K562 (cell line): ENCODE results near the gene ANKRD13D. TPM values are rescaled to one million over a fixed set of nuclear protein-coding genes. Genes with fewer than 3 reads are reported as not detected.

Experiments used
- CC2D1A ChIP-seq: fragments of 450-650 bp; IDR thresholded peaks from 2 replicates; pipeline ENCODE4 v1.6.1; 2017; ENCODE audit warnings: mild to moderate bottlenecking
- CCNT2 ChIP-seq: IDR thresholded peaks from 2 replicates; pipeline ENCODE4 v1.6.1; 2011; ENCODE audit warnings: borderline replicate concordance, low read depth, mild to moderate bottlenecking, moderate library complexity, mixed read lengths, low read length; ENCODE audit not compliant: insufficient read length; ENCODE audit errors: extremely low read depth
- EP400 ChIP-seq: fragments of 450-650 bp; IDR thresholded peaks from 2 replicates; pipeline ENCODE4 v1.6.1; 2017; ENCODE audit warnings: antibody characterized with exemption, mild to moderate bottlenecking, moderate library complexity
- ESRRA ChIP-seq: fragments of 450-650 bp; IDR thresholded peaks from 2 replicates; pipeline ENCODE4 v1.6.1; 2014; ENCODE audit warnings: low read depth, mild to moderate bottlenecking, moderate library complexity, borderline replicate concordance
- ETS2 ChIP-seq: IDR thresholded peaks from 2 replicates; pipeline ENCODE4 v1.6.1; 2016; ENCODE audit warnings: borderline replicate concordance, missing genetic modification characterization, mild to moderate bottlenecking, moderate library complexity, missing compliant biosample characterization; ENCODE audit not compliant: poor library complexity, severe bottlenecking
- FOS ChIP-seq: IDR thresholded peaks from 3 replicates; pipeline ENCODE4 v1.6.1; 2011; ENCODE audit not compliant: insufficient read length; ENCODE audit errors: extremely low read depth
- FOXP1 ChIP-seq: sonication (generic); formaldehyde crosslinking; IDR thresholded peaks from 2 replicates; pipeline ENCODE4 v1.8.0; 2022; ENCODE audit warnings: mild to moderate bottlenecking, missing genetic modification reagents
- PURB ChIP-seq: sonication (generic); formaldehyde crosslinking; IDR thresholded peaks from 2 replicates; pipeline ENCODE4 v1.9.0; 2021; ENCODE audit warnings: low read depth, mild to moderate bottlenecking, missing genetic modification reagents
- TGIF2 ChIP-seq: sonication (generic); formaldehyde crosslinking; IDR thresholded peaks from 2 replicates; pipeline ENCODE4 v1.8.1; 2022; ENCODE audit warnings: mild to moderate bottlenecking, missing genetic modification reagents, moderate library complexity
- ZNF124 ChIP-seq: sonication (generic); formaldehyde crosslinking; IDR thresholded peaks from 2 replicates; pipeline ENCODE4 v1.8.1; 2022; ENCODE audit warnings: missing genetic modification reagents
- ZNF23 ChIP-seq: fragments of 250-450 bp; sonication (Bioruptor Pico); IDR thresholded peaks from 2 replicates; pipeline ENCODE4 v1.4.0; 2020; ENCODE audit warnings: mild to moderate bottlenecking
- ZNF311 ChIP-seq: fragments of 250-450 bp; sonication (Bioruptor Pico); IDR thresholded peaks from 2 replicates; pipeline ENCODE4 v1.4.0; 2020; ENCODE audit warnings: mild to moderate bottlenecking, moderate library complexity
- ZNF436 ChIP-seq: fragments of 250-450, 450-650 bp; sonication (Bioruptor Pico); formaldehyde crosslinking; IDR thresholded peaks from 2 replicates; pipeline ENCODE4 v1.7.0; 2020; ENCODE audit warnings: mild to moderate bottlenecking
- polyA plus RNA-seq, 8 experiments: library from polyadenylated mRNA; depleted of rRNA in 4 of 8; stranded (reverse) in 5 of 8; unstranded in 3 of 8; fragments of >200 nt; fragmentation: Nextera tagmentation in 2 of 8; fragmentation: Illumina TruSeq in 1 of 8; extraction: Ambion mirVana in 2 of 8; extraction: Trizol in 1 of 8; gene quantifications; 2 replicates each; pipeline versions ENCODE4 v1.2.1 to v1.2.3, GENCODE V29; 2011 to 2014; ENCODE audit warnings: inconsistent platforms in 1 of 8, missing spikeins in 1 of 8
- total RNA-seq, 7 experiments: library from RNA; depleted of rRNA in 6 of 7; stranded (reverse); fragments of >200 nt in 6 of 7; fragmentation: Illumina TruSeq in 2 of 7; extraction: Trizol in 2 of 7; gene quantifications; 2 replicates each; pipeline versions ENCODE4 v1.2.1 to v1.2.3, GENCODE V29; 2011 to 2021; ENCODE audit warnings: low replicate concordance in 1 of 7
- TF ChIP-seq, protein P1 (sequence below): IDR thresholded peaks from 2 replicates; pipeline ENCODE4 v1.6.1; 2014; ENCODE audit warnings: antibody characterized with exemption
- TF ChIP-seq, protein P2 (sequence below), 3 experiments: fragments of 200-800 bp in 1 of 3; fragments of 250-450 bp in 1 of 3; fragments of 450-650 bp in 1 of 3; sonication (Bioruptor Pico) in 1 of 3; sonication (Bioruptor generic) in 1 of 3; formaldehyde crosslinking in 1 of 3; IDR thresholded peaks; 2 replicates each; pipeline versions ENCODE4 v1.6.1 to v1.8.0; 2016 to 2022; ENCODE audit warnings: mild to moderate bottlenecking in 2 of 3, missing genetic modification characterization in 2 of 3, missing compliant biosample characterization in 1 of 3, moderate library complexity in 1 of 3
- TF ChIP-seq, protein P3 (sequence below): fragments of 250-450 bp; sonication (Bioruptor Pico); IDR thresholded peaks from 2 replicates; pipeline ENCODE4 v1.5.0; 2020; ENCODE audit warnings: mild to moderate bottlenecking, borderline replicate concordance
- TF ChIP-seq, protein P4 (sequence below), 2 experiments: fragments of 450-650 bp; IDR thresholded peaks; 2 replicates each; pipeline ENCODE4 v1.6.1; 2016

Gene ANKRD13D
- total and polyA plus RNA-seq, 9 of the 15 experiments (the other 6 are each of a cell fraction or from before 2014, with no cell fraction given): 0.94 to 40.9 (median 22.4) TPM

DNA sequence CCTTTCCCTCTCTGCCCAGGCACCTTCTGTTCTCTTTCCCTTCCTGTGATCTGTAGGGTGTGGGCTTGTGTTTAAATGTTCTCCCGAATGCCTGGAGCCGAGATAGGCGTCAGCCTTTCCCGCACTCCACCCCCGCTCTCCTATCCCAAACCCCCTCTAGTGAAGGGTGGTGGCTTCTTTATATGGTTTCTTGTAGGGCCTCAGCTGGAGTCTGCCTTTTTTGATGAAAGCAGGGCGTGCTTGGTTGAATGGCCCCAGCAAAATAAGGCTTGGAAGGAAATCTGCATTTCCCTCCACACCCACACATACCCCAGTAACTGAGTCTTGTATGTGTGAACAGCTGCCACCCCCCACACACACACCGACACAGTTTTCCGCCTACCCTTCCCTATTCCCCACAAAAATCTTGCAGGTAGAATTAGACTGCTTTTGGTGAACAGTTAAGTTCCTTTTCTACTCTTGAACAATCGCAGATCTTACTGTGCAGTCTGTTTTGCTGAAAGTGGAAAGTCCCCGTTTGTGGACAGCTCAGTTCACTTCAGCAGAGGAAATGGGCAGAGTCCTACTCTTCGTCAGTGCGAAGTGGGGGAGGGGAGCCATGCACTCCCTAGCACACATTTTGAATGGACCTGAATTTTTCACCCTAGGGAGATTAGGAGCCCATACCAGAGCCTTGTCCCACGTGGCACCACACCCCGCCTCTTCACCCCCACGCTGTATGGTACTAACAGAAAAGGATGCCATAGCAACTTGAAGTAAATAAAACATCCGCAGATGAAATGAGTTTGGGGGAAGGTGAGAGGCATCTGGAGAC is 48.3 kb upstream of the ANKRD13D start (continued):
- TF ChIP-seq EP400 (peak; percentile 65), TGIF2 (no peak), ZNF436 (CRISPR knock-in tag) (no peak), ZNF311 (CRISPR knock-in tag) (no peak), ZNF124 (CRISPR knock-in tag) (no peak), CC2D1A (no peak), ZNF23 (CRISPR knock-in tag) (no peak), PURB (CRISPR knock-in tag) (no peak), CCNT2 (no peak), ESRRA (no peak), FOS (no peak), FOXP1 (CRISPR knock-in tag) (0 out of 2 replicates have a peak, but pooled peaks have one; percentile 63), ETS2 (no peak)
- TF ChIP-seq, protein P1, sequence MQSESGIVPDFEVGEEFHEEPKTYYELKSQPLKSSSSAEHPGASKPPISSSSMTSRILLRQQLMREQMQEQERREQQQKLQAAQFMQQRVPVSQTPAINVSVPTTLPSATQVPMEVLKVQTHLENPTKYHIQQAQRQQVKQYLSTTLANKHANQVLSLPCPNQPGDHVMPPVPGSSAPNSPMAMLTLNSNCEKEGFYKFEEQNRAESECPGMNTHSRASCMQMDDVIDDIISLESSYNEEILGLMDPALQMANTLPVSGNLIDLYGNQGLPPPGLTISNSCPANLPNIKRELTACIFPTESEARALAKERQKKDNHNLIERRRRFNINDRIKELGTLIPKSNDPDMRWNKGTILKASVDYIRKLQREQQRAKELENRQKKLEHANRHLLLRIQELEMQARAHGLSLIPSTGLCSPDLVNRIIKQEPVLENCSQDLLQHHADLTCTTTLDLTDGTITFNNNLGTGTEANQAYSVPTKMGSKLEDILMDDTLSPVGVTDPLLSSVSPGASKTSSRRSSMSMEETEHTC: no peak
- TF ChIP-seq, protein P2, sequence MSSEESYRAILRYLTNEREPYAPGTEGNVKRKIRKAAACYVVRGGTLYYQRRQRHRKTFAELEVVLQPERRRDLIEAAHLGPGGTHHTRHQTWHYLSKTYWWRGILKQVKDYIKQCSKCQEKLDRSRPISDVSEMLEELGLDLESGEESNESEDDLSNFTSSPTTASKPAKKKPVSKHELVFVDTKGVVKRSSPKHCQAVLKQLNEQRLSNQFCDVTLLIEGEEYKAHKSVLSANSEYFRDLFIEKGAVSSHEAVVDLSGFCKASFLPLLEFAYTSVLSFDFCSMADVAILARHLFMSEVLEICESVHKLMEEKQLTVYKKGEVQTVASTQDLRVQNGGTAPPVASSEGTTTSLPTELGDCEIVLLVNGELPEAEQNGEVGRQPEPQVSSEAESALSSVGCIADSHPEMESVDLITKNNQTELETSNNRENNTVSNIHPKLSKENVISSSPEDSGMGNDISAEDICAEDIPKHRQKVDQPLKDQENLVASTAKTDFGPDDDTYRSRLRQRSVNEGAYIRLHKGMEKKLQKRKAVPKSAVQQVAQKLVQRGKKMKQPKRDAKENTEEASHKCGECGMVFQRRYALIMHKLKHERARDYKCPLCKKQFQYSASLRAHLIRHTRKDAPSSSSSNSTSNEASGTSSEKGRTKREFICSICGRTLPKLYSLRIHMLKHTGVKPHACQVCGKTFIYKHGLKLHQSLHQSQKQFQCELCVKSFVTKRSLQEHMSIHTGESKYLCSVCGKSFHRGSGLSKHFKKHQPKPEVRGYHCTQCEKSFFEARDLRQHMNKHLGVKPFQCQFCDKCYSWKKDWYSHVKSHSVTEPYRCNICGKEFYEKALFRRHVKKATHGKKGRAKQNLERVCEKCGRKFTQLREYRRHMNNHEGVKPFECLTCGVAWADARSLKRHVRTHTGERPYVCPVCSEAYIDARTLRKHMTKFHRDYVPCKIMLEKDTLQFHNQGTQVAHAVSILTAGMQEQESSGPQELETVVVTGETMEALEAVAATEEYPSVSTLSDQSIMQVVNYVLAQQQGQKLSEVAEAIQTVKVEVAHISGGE (CRISPR knock-in tag; IDR thresholded peaks at IDR 0.05): 0 out of 6 replicates have a peak, but pooled peaks of 1 of the 3 experiments have one; percentile 1
- TF ChIP-seq, protein P3, sequence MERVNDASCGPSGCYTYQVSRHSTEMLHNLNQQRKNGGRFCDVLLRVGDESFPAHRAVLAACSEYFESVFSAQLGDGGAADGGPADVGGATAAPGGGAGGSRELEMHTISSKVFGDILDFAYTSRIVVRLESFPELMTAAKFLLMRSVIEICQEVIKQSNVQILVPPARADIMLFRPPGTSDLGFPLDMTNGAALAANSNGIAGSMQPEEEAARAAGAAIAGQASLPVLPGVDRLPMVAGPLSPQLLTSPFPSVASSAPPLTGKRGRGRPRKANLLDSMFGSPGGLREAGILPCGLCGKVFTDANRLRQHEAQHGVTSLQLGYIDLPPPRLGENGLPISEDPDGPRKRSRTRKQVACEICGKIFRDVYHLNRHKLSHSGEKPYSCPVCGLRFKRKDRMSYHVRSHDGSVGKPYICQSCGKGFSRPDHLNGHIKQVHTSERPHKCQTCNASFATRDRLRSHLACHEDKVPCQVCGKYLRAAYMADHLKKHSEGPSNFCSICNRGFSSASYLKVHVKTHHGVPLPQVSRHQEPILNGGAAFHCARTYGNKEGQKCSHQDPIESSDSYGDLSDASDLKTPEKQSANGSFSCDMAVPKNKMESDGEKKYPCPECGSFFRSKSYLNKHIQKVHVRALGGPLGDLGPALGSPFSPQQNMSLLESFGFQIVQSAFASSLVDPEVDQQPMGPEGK (CRISPR knock-in tag): no peak
- TF ChIP-seq, protein P4, sequence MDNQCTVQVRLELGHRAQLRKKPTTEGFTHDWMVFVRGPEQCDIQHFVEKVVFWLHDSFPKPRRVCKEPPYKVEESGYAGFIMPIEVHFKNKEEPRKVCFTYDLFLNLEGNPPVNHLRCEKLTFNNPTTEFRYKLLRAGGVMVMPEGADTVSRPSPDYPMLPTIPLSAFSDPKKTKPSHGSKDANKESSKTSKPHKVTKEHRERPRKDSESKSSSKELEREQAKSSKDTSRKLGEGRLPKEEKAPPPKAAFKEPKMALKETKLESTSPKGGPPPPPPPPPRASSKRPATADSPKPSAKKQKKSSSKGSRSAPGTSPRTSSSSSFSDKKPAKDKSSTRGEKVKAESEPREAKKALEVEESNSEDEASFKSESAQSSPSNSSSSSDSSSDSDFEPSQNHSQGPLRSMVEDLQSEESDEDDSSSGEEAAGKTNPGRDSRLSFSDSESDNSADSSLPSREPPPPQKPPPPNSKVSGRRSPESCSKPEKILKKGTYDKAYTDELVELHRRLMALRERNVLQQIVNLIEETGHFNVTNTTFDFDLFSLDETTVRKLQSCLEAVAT (IDR thresholded peaks at IDR 0.05): no peak
